ENCODE data around the gene BLTP1.
A peak's percentile ranks its signal among the peaks of the same experiment; 100 is the strongest.
"Not testable (repeated sequence)": the region's sequence is repeated elsewhere in the genome, so short reads cannot be mapped to it uniquely, and the experiment has no call there.

Gene BLTP1, protein sequence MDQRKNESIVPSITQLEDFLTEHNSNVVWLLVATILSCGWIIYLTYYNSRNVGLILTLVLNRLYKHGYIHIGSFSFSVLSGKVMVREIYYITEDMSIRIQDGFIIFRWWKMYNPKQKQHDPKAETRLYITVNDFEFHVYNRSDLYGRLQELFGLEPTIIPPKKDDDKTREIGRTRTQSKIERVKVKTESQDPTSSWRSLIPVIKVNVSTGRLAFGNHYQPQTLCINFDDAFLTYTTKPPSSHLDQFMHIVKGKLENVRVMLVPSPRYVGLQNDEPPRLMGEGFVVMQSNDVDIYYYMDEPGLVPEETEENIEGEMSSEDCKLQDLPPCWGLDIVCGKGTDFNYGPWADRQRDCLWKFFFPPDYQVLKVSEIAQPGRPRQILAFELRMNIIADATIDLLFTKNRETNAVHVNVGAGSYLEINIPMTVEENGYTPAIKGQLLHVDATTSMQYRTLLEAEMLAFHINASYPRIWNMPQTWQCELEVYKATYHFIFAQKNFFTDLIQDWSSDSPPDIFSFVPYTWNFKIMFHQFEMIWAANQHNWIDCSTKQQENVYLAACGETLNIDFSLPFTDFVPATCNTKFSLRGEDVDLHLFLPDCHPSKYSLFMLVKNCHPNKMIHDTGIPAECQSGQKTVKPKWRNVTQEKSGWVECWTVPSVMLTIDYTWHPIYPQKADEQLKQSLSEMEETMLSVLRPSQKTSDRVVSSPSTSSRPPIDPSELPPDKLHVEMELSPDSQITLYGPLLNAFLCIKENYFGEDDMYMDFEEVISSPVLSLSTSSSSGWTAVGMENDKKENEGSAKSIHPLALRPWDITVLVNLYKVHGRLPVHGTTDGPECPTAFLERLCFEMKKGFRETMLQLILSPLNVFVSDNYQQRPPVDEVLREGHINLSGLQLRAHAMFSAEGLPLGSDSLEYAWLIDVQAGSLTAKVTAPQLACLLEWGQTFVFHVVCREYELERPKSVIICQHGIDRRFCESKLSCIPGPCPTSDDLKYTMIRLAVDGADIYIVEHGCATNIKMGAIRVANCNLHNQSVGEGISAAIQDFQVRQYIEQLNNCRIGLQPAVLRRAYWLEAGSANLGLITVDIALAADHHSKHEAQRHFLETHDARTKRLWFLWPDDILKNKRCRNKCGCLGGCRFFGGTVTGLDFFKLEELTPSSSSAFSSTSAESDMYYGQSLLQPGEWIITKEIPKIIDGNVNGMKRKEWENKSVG (N-terminal part only)

DNA sequence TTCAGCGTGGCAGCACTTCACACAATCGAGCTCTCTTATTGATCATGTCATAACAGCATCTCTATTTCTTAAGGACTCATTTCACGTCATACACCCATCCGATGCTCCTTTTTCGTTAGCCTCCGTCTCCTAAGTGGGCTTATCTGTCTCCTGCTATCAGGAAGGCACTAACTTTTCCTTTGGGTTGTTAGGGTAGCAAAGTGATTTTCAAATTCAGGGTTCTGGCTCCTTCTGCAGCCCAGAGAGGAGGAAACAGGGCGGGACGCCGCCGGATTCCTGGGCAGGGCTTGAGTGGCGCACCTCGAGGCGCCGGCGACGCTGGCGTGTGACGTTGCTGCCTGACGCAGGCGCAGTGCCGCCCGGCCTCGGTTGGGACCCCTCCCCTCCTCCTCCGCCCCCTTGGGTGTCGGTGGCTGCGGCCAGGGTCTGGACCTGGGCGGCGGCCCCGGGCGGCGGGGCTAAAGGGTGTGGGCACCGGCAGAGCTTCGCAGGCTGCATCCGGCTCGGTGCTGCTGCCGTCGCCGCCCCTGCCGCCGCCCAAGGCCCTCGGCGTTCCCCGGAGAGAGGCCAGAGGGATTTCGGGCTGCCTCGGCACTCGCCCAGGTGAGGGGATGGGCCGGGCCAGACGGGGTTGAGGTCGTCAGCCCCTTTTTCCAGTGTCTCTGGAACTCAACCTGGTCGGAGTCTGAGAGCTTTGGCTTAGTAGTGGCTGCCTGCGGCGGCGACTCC lies at the start of gene BLTP1:
TSS of gene BLTP1 (plus strand) at position 350 of the 729 bp plus-strand sequence. CDS start 18,317 bp downstream, outside the sequence.
- H3K4me1 Mint-ChIP-seq (ENCODE audit: low read depth), result peaks cover 45% of the 10 kb centered on the region
- H3K9me3 Mint-ChIP-seq, result no peaks in the 10 kb centered on the region
- peaks cover 23% of the 10 kb centered on the region for H3K36me3 Mint-ChIP-seq (ENCODE audit: low read depth)
- no peaks in the 10 kb centered on the region for H3K27me3 Mint-ChIP-seq (ENCODE audit: low read depth)
- peak within 1 kb of the TSS; percentile 94 for H3K4me3 Mint-ChIP-seq
- H3K27ac Mint-ChIP-seq, result peak within 1 kb of the TSS; percentile 97

DNA sequence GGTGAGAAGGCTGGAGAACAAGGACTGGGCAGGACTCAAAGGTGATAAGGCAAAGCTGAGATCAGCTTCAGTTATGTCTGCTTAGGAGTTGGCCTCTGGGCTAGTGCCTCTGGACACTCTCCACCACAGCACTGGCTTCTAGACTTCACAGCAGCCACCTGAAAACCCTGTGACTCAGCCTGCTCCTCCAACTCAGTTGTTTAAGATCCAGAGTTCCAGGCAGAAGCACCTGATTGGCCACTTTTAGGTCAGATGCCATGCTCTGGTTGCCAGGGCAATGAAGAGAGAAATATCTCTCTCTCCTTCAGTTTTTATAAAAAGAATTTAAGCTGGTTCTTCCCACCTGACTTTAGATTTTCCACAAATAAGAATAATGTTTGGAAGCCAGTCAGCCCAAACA lies 47.9 kb upstream of the BLTP1 start:
- Mint-ChIP-seq H3K27ac (no peak overlapping the region), H3K36me3 (ENCODE audit: low read depth) (no peaks in the 10 kb centered on the region), H3K9me3 (no peaks in the 10 kb centered on the region), H3K4me1 (ENCODE audit: low read depth) (peaks cover 5% of the 10 kb centered on the region), H3K27me3 (ENCODE audit: low read depth) (peaks cover 15% of the 10 kb centered on the region), H3K4me3 (no peak overlapping the region)

DNA sequence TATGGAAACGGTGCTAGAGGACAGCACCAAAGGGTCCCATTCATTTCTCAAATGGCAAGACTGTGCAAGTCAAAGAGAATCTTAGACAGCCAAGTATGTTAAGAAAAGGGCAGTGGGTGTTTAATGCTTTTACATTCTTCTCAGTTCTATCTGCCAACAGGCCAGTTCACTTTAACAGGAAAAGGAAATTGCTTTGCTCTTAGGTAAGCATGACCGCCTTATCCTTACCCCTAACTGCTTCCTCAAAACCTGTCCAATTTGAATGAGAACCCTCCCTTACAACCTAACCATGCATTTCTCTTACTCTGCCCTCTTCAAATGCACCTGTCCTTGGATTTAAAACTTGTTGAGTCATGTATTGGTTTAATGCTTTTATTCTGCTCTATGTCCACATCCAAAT lies 44.5 kb upstream of the BLTP1 start:
- peaks cover 3% of the 10 kb centered on the region for H3K9me3 Mint-ChIP-seq
- H3K27me3 Mint-ChIP-seq (ENCODE audit: low read depth), result peaks cover 5% of the 10 kb centered on the region
- no peak overlapping the region for H3K27ac Mint-ChIP-seq
- H3K36me3 Mint-ChIP-seq (ENCODE audit: low read depth), result no peaks in the 10 kb centered on the region
- H3K4me3 Mint-ChIP-seq, result no peak overlapping the region
- peaks cover 5% of the 10 kb centered on the region for H3K4me1 Mint-ChIP-seq (ENCODE audit: low read depth)

DNA sequence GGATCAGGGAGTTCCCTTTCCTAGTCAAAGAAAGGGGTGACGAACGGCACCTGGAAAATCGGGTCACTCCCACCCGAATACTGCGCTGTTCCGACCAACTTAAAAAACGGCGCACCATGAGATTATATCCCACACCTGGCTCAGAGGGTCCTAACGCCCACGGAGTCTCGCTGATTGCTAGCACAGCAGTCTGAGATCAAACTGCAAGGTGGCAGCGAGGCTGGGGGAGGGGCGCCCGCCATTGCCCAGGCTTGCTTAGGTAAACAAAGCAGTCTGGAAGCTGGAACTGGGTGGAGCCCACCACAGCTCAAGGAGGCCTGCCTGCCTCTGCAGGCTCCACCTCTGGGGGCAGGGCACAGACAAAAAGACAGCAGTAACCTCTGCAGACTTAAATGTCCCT lies 41.8 kb upstream of the BLTP1 start:
- H3K27me3 Mint-ChIP-seq (ENCODE audit: low read depth); H3K4me3 Mint-ChIP-seq; H3K27ac Mint-ChIP-seq; H3K4me1 Mint-ChIP-seq (ENCODE audit: low read depth); H3K36me3 Mint-ChIP-seq (ENCODE audit: low read depth); H3K9me3 Mint-ChIP-seq: not testable (repeated sequence)

DNA sequence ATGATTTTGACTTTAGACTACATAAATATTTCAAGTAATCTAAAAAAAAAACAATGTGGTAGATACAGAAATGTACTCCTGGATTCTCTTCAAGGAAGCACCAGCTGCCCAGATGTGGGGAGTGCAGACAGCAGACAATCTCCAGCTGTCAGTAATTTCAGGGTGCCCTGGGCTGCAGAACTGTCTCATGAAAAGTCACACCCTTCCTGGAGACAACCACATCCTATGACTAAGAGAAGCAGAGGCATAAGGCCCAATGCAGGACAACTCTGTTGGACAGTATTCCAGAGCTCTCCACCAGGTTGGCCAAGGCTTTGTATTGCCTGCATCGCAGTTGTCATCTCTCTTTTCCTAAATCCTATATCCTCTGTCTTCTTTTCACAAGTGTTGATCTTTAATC lies 34.4 kb upstream of the BLTP1 start:
- H3K27ac Mint-ChIP-seq, result peak overlapping the region; percentile 34
- peak overlapping the region; percentile 12 for H3K4me3 Mint-ChIP-seq
- H3K36me3 Mint-ChIP-seq (ENCODE audit: low read depth), result peaks cover 7% of the 10 kb centered on the region
- no peaks in the 10 kb centered on the region for H3K27me3 Mint-ChIP-seq (ENCODE audit: low read depth)
- H3K9me3 Mint-ChIP-seq, result peaks cover 21% of the 10 kb centered on the region
- peaks cover 18% of the 10 kb centered on the region for H3K4me1 Mint-ChIP-seq (ENCODE audit: low read depth)

DNA sequence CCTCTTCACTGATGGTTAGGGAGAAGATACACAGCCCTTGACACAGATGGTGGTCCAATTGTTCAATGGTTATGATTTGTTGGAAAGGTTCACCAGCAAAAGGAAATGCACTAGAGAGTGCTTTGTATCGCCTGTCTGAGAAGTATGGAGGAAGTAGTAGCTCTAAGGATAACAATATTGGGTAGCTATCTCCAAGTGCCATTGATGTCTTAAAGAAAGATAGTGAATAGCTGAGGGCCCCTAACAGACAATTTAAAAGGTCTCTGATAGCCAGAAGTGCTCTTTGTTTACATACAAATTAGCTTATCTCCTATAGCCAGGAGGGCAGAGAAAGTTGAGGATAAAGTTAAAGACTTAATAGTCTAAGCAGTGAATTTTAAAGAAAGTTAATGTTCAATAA lies 33.9 kb upstream of the BLTP1 start:
- no peaks in the 10 kb centered on the region for H3K27me3 Mint-ChIP-seq (ENCODE audit: low read depth)
- peak overlapping the region; percentile 12 for H3K4me3 Mint-ChIP-seq
- H3K27ac Mint-ChIP-seq, result peak overlapping the region; percentile 34
- H3K36me3 Mint-ChIP-seq (ENCODE audit: low read depth), result peaks cover 7% of the 10 kb centered on the region
- H3K4me1 Mint-ChIP-seq (ENCODE audit: low read depth), result peaks cover 18% of the 10 kb centered on the region
- H3K9me3 Mint-ChIP-seq, result peaks cover 26% of the 10 kb centered on the region

DNA sequence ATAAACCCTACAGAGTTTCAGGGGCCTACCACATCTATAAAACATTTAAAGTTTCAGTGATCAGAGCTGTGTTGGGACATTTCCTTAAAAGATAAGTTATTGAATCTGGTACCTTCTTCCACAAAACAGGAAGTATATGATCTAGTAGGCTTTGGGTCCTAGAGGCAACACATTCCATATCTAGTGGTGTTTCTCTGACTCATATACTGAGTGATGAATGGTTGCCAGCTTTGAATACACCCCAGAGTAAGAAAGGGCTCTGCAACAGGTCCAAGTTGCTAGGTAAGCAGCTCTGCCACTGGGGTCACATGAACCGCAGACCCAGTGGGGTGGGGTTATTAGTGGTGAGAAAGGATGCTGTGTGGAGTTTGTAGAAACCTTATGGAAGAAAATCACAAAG lies 32.4 kb upstream of the BLTP1 start:
- no peak overlapping the region for H3K27ac Mint-ChIP-seq
- no peaks in the 10 kb centered on the region for H3K27me3 Mint-ChIP-seq (ENCODE audit: low read depth)
- H3K4me1 Mint-ChIP-seq (ENCODE audit: low read depth), result peaks cover 18% of the 10 kb centered on the region
- peaks cover 38% of the 10 kb centered on the region for H3K9me3 Mint-ChIP-seq
- H3K4me3 Mint-ChIP-seq, result no peak overlapping the region
- H3K36me3 Mint-ChIP-seq (ENCODE audit: low read depth), result peaks cover 13% of the 10 kb centered on the region

DNA sequence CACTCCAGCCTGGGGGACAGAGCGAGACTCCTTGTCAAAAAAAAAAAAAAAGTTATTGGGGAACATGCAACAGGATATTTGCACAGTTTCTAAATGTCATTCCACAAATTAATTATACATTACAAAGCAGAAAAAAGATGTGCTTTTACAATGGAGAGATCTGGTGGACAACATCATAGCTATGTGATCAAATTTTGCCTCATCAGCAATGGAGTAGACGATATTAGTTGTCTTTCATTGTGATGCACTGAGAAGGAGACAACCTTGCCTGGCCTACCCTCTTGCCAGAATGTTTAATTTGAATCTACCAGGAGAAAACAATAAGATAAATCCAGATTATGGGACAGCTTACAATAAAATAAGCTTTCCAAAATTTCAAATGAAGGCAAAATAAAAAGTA lies 30.5 kb upstream of the BLTP1 start:
- Mint-ChIP-seq H3K27me3 (ENCODE audit: low read depth) (no peaks in the 10 kb centered on the region), H3K36me3 (ENCODE audit: low read depth) (peaks cover 13% of the 10 kb centered on the region), H3K9me3 (peaks cover 38% of the 10 kb centered on the region), H3K4me3 (no peak overlapping the region), H3K27ac (no peak overlapping the region), H3K4me1 (ENCODE audit: low read depth) (peaks cover 15% of the 10 kb centered on the region)

DNA sequence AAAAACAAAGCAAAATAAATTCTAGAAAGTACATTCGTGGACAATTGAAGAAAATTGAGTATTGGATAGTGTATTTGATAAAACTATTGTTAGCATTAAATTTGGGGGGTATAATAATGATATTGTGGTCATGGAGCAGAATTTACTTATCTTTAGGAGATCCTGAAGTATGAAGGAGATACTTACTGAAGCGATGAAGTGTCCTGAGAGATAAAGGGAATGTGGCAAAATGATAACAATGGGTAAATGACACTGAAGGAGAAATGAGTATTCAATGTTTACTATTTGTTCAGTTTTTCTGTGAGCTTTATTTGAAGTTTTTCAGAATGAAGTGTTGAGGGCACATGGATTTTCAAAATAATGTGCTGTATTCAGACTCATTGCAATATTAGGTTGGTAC lies 30.0 kb upstream of the BLTP1 start:
- Mint-ChIP-seq H3K36me3 (ENCODE audit: low read depth) (peaks cover 13% of the 10 kb centered on the region), H3K27me3 (ENCODE audit: low read depth) (no peaks in the 10 kb centered on the region), H3K4me3 (no peak overlapping the region), H3K9me3 (peaks cover 38% of the 10 kb centered on the region), H3K4me1 (ENCODE audit: low read depth) (peaks cover 12% of the 10 kb centered on the region), H3K27ac (no peak overlapping the region)

DNA sequence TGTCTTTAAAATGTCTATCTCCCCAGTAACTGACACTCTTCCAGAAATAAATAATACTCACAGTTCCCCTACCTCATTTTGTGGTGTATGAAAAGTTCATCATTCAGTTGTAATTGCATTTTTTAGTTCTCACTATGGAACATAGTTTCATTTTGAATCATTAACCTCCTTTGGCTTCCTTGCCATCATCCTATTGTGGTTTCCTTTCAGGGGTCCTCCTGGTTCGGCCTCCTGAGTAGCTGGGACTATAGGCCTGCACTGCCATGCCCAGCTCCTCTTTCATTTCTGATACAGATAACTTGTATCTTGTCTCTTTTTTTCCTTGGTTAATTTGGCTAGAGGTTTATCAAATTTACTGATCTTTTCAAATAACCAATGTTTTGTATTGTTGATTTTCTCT lies 23.1 kb upstream of the BLTP1 start:
- H3K27me3 Mint-ChIP-seq (ENCODE audit: low read depth), result no peaks in the 10 kb centered on the region
- peak overlapping the region; percentile 16 for H3K27ac Mint-ChIP-seq

DNA sequence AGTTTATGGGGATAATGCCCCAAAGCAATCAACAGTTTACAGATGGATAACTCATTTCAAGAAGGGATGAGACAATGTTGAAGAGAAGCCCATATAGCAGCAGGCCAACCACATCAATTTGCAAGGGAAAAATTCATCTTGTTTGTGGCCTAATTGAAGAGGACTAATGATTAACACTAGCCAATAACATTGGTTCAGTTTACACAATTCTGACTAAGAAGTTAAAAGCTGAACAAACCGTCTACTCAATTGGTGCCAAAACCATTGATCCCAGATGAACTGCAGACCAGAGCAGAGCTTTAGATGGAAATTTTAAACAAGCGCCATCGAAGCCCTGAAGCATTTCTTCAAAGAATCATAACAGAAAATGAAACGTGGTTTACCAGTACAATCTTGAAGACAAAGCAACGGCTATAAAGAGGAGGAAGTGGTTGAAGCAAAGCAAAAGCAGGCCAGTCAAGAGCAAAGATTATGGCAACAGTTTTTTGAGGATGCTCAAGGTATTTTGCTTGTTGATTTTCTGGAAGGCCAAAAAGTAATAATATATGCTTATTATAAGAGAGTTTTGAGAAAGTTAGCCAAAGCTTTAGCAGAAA lies 20.5 kb upstream of the BLTP1 start:
- Mint-ChIP-seq H3K27me3 (ENCODE audit: low read depth) (no peaks in the 10 kb centered on the region), H3K27ac (peak overlapping the region; percentile 81), H3K4me1 (ENCODE audit: low read depth) (peaks cover 35% of the 10 kb centered on the region), H3K9me3 (peaks cover 27% of the 10 kb centered on the region), H3K4me3 (no peak overlapping the region), H3K36me3 (ENCODE audit: low read depth) (peaks cover 25% of the 10 kb centered on the region)

More for the DNA sequence above, 23.1 kb upstream of the BLTP1 start:
- Mint-ChIP-seq H3K36me3 (ENCODE audit: low read depth) (peaks cover 28% of the 10 kb centered on the region), H3K9me3 (peaks cover 32% of the 10 kb centered on the region), H3K4me3 (no peak overlapping the region), H3K4me1 (ENCODE audit: low read depth) (peaks cover 35% of the 10 kb centered on the region)

DNA sequence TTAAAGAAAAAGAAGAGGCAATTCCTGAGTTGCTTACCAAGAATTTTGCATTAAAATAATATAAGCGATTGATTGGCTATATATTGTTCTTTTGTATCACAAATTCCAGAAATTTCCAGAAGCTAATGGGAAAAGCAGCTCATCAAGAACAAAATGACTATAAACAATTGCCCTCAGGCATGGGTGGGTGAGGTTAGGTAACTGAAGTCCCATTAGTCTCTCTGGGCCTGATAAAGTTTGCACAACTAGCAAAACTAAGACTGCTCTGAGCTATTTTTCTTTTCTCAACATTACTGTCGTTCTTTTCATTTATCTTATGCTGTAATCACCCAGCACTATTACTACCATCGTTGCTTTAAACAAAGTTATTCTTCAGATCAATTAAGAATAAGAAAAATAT lies 19.2 kb upstream of the BLTP1 start:
- Mint-ChIP-seq H3K27me3 (ENCODE audit: low read depth) (no peaks in the 10 kb centered on the region), H3K9me3 (peaks cover 26% of the 10 kb centered on the region), H3K36me3 (ENCODE audit: low read depth) (peaks cover 24% of the 10 kb centered on the region), H3K27ac (no peak overlapping the region), H3K4me3 (no peak overlapping the region), H3K4me1 (ENCODE audit: low read depth) (peaks cover 35% of the 10 kb centered on the region)

DNA sequence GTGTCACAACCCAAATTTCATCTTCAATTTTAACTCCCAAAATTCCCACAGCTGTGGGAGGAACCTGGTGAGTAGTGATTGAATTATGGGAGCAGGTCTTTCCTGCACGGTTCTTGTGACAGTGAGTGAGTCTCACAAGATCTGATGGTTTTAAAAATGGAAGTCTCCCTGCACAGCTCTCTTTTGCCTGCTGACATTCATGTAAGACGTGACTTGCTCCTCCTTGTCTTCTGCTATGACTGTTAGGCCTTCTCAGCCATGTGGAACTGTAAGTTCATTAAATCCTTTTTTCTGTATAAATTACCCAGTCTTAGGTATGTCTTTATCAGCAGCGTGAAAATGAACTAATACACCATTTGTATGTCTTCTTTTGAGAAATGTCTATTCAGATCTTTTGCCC lies 13.0 kb upstream of the BLTP1 start:
- Mint-ChIP-seq H3K4me3 (no peak overlapping the region), H3K9me3 (peaks cover 5% of the 10 kb centered on the region), H3K36me3 (ENCODE audit: low read depth) (no peaks in the 10 kb centered on the region), H3K27ac (no peak overlapping the region), H3K4me1 (ENCODE audit: low read depth) (no peaks in the 10 kb centered on the region), H3K27me3 (ENCODE audit: low read depth) (peaks cover 7% of the 10 kb centered on the region)

Measured in T-helper 1 cell treated with Interleukin-12 subunit alpha and Interleukin-12 subunit beta and Interleukin-4 antibody, amounts not matched to agents 30 μg/mL and 1 μg/mL, for 36 hours (primary cell).